ENCODE data around the gene VCL.

- TF ChIP-seq POLR2A (IDR thresholded peaks at IDR 0.05) (no peak), CTCF (IDR thresholded peaks at IDR 0.05) (no peak)
Measured at GRCh38 chr10:73992899-73993788, 4.8 kb upstream of the VCL start.
